CD14-positive monocyte (primary cell): ENCODE results near the gene CST9. TPM values are rescaled to one million over a fixed set of nuclear protein-coding genes. Genes with fewer than 3 reads are reported as not detected.

ENCODE experiments used
- DNase-seq, 3 donors: peaks; one replicate each; pipeline ENCODE4 v3.0.0-alpha.2; 2011 to 2022
- H2AFZ ChIP-seq: 2 replicates; pipeline ENCODE4 v1.6.0; 2012; ENCODE audit warnings: mild to moderate bottlenecking, low read depth, low read length, inconsistent platforms; ENCODE audit not compliant: insufficient read depth, poor library complexity, severe bottlenecking
- H3K27ac ChIP-seq, 2 donors: 1 replicate in 1 of 2; 2 replicates in 1 of 2; pipeline ENCODE4 v1.5.1; 2012 to 2013; ENCODE audit warnings: low read length in 2 of 2, control low read depth in 1 of 2, inconsistent platforms in 1 of 2, low read depth in 1 of 2, mild to moderate bottlenecking in 1 of 2
- H3K27me3 ChIP-seq, 2 donors: one replicate each; pipeline versions ENCODE4 v1.6.0 to v1.6.1; 2011 to 2013; ENCODE audit warnings: low read length in 2 of 2; ENCODE audit not compliant: control insufficient read depth in 2 of 2, insufficient read depth in 2 of 2
- H3K36me3 ChIP-seq, 2 donors: replicated peaks in 1 of 2; 1 replicate in 1 of 2; 2 replicates in 1 of 2; pipeline versions ENCODE4 v1.5.1 to v1.6.1; 2012 to 2013; ENCODE audit warnings: low read length in 2 of 2, control low read depth in 1 of 2, inconsistent platforms in 1 of 2, mild to moderate bottlenecking in 1 of 2; ENCODE audit not compliant: insufficient read depth in 2 of 2, control insufficient read depth in 1 of 2
- H3K4me1 ChIP-seq, 2 donors: 1 replicate in 1 of 2; 2 replicates in 1 of 2; pipeline versions ENCODE4 v1.5.1 to v1.6.1; 2012 to 2013; ENCODE audit warnings: low read length in 2 of 2, control low read depth in 1 of 2, inconsistent platforms in 1 of 2, mild to moderate bottlenecking in 1 of 2, moderate library complexity in 1 of 2; ENCODE audit not compliant: insufficient read depth in 2 of 2, control insufficient read depth in 1 of 2
- H3K4me2 ChIP-seq: replicated peaks from 2 replicates; pipeline ENCODE3; 2012; ENCODE audit warnings: low read length, moderate library complexity, mild to moderate bottlenecking; ENCODE audit not compliant: poor library complexity, severe bottlenecking; ENCODE audit errors: extremely low read depth
- H3K4me3 ChIP-seq, 3 experiments: fragments of 200-600 bp in 1 of 3; sonication (generic) in 1 of 3; replicated peaks in 1 of 3; 1 replicate in 2 of 3; 2 replicates in 1 of 3; pipeline ENCODE4 v1.5.1; 2011 to 2013; ENCODE audit warnings: low read length in 3 of 3, mild to moderate bottlenecking in 3 of 3, control low read depth in 2 of 3, low read depth in 2 of 3, inconsistent platforms in 1 of 3, moderate library complexity in 1 of 3
- H3K79me2 ChIP-seq: 2 replicates; pipeline ENCODE4 v1.6.0; 2012; ENCODE audit warnings: mild to moderate bottlenecking, control low read depth, inconsistent platforms, low read length, moderate library complexity; ENCODE audit not compliant: insufficient read depth
- H3K9ac ChIP-seq: 2 replicates; pipeline ENCODE4 v1.6.0; 2017; ENCODE audit warnings: low read length, mild to moderate bottlenecking; ENCODE audit not compliant: insufficient read depth, poor library complexity, severe bottlenecking
- H3K9me3 ChIP-seq, 2 donors: replicated peaks in 1 of 2; 1 replicate in 1 of 2; 2 replicates in 1 of 2; pipeline versions ENCODE4 v1.5.1 to v1.6.1; 2012 to 2013; ENCODE audit warnings: low read length in 2 of 2, control low read depth in 1 of 2; ENCODE audit not compliant: control insufficient read depth in 1 of 2, insufficient read depth in 1 of 2
- H4K20me1 ChIP-seq: 2 replicates; pipeline ENCODE4 v1.6.0; 2012; ENCODE audit warnings: mild to moderate bottlenecking, low read length, control low read depth, moderate library complexity; ENCODE audit not compliant: insufficient read depth
- H3K27ac Mint-ChIP-seq, 7 donors: one replicate each; pipeline ENCODE4 v1.8.0; 2020; ENCODE audit warnings: mild to moderate bottlenecking in 7 of 7, mixed read lengths in 7 of 7, moderate library complexity in 6 of 7, inconsistent platforms in 2 of 7
- H3K27me3 Mint-ChIP-seq, 3 donors: one replicate each; pipeline ENCODE4 v1.8.0; 2021 to 2022; ENCODE audit warnings: low read depth in 3 of 3, mild to moderate bottlenecking in 3 of 3, mixed read lengths in 3 of 3, moderate library complexity in 3 of 3, inconsistent platforms in 1 of 3
- H3K36me3 Mint-ChIP-seq, 2 donors: one replicate each; pipeline ENCODE4 v1.8.0; 2020; ENCODE audit warnings: mixed read lengths in 2 of 2, inconsistent platforms in 1 of 2, mild to moderate bottlenecking in 1 of 2
- H3K4me1 Mint-ChIP-seq: one replicate; pipeline ENCODE4 v1.8.0; 2020; ENCODE audit warnings: mild to moderate bottlenecking, mixed read lengths
- H3K4me3 Mint-ChIP-seq, 2 donors: one replicate each; pipeline ENCODE4 v1.8.0; 2020; ENCODE audit warnings: mild to moderate bottlenecking in 2 of 2, mixed read lengths in 2 of 2, moderate library complexity in 1 of 2
- H3K9me3 Mint-ChIP-seq, 7 donors: one replicate each; pipeline ENCODE4 v1.8.0; 2020 to 2022; ENCODE audit warnings: mixed read lengths in 7 of 7, mild to moderate bottlenecking in 6 of 7, moderate library complexity in 6 of 7, inconsistent platforms in 2 of 7
- WGBS: methylation state at CpG from one replicate; pipeline ENCODE4 v1.1.5; 2013; ENCODE audit warnings: missing lambda C conversion rate; ENCODE audit not compliant: insufficient coverage; 5-methylcytosine and 5-hydroxymethylcytosine counted together
- intact Hi-C, 2 donors: fragments of 100-400 bp; cut with micrococcal nuclease; formaldehyde crosslinking; loops; one replicate each; pipeline versions ENCODE4 v1.15.0 to v1.15.1; 2023
- polyA plus RNA-seq, 3 donors: library from polyadenylated mRNA; depleted of rRNA in 1 of 3; unstranded in 2 of 3; stranded (reverse) in 1 of 3; fragments of 300-500 nt in 2 of 3; fragments of >200 nt in 1 of 3; fragmentation: Illumina TruSeq in 2 of 3; gene quantifications; 1 replicate in 2 of 3; 2 replicates in 1 of 3; pipeline ENCODE4 v1.2.3, GENCODE V29; 2012 to 2021
- TF ChIP-seq, protein P1 (sequence below): fragments of 200-600 bp; IDR thresholded peaks from one replicate; pipeline ENCODE4 v1.8.0; 2022; ENCODE audit warnings: antibody characterized with exemption, mild to moderate bottlenecking

CST9 gene
- polyA plus RNA-seq, 3 donors: 0.13 TPM; not detected in 2

DNA sequence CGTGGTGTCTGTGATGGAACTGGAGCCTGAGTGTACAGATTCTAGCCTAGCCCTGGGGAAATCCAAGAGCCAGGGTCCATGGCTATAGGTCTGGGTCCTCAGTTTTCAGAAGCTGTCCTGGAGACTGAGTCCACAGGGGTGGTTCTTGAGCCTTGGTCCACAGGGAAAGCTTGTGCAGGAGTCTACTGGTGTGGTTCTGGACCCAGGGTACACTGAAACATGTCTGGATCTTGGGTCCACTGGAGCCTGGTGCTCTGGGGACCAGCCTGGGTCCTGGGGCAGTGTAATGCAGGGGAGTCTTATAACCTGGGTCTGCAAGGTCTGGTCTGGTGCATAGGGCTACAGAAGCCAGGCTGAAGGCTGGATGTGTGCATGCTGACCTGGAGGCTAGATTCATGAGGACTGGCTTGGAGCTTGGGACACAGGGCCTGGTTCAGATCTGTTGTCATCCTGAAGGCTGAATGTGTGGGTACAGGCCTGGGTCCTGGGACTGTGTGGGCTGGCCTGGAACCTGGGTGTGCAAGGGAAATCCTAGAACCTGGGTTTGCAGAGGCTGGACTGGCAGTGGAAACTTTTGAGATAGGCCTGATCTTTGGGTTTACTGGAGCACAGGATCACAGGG is 42.9 kb downstream of the CST9 start:
- 90% methylated on average over 1 of the region's 1 CpG for WGBS
- peaks cover 26 to 28% of the 10 kb centered on the region in 2 donors for H3K9me3 ChIP-seq
- no peak overlapping the region for H3K4me3 ChIP-seq
- no peaks in the 10 kb centered on the region for H3K27me3 ChIP-seq
- H3K27ac ChIP-seq: no peak overlapping the region
- intact Hi-C loops: no loop called here
- H3K9me3 Mint-ChIP-seq: peaks cover 22 to 37% (median 29%) of the 10 kb centered on the region in 7 donors
- H3K27me3 Mint-ChIP-seq: peaks cover 4 to 9% (median 6%) of the 10 kb centered on the region in 3 donors
- TF ChIP-seq, protein P1, sequence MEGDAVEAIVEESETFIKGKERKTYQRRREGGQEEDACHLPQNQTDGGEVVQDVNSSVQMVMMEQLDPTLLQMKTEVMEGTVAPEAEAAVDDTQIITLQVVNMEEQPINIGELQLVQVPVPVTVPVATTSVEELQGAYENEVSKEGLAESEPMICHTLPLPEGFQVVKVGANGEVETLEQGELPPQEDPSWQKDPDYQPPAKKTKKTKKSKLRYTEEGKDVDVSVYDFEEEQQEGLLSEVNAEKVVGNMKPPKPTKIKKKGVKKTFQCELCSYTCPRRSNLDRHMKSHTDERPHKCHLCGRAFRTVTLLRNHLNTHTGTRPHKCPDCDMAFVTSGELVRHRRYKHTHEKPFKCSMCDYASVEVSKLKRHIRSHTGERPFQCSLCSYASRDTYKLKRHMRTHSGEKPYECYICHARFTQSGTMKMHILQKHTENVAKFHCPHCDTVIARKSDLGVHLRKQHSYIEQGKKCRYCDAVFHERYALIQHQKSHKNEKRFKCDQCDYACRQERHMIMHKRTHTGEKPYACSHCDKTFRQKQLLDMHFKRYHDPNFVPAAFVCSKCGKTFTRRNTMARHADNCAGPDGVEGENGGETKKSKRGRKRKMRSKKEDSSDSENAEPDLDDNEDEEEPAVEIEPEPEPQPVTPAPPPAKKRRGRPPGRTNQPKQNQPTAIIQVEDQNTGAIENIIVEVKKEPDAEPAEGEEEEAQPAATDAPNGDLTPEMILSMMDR: no peak
- no peak overlapping the region for H3K4me2 ChIP-seq
- no peak overlapping the region for H2AFZ ChIP-seq
- H3K9ac ChIP-seq: no peak overlapping the region
- no peaks in the 10 kb centered on the region for H4K20me1 ChIP-seq
- no peaks in the 10 kb centered on the region for H3K36me3 ChIP-seq
- DNase-seq: no peak
- H3K36me3 Mint-ChIP-seq: no peaks in the 10 kb centered on the region
- no peaks in the 10 kb centered on the region for H3K4me1 ChIP-seq
- H3K4me3 Mint-ChIP-seq: no peak overlapping the region
- H3K27ac Mint-ChIP-seq: no peak overlapping the region
- H3K79me2 ChIP-seq: no peaks in the 10 kb centered on the region
- H3K4me1 Mint-ChIP-seq: peaks cover 1% of the 10 kb centered on the region

DNA sequence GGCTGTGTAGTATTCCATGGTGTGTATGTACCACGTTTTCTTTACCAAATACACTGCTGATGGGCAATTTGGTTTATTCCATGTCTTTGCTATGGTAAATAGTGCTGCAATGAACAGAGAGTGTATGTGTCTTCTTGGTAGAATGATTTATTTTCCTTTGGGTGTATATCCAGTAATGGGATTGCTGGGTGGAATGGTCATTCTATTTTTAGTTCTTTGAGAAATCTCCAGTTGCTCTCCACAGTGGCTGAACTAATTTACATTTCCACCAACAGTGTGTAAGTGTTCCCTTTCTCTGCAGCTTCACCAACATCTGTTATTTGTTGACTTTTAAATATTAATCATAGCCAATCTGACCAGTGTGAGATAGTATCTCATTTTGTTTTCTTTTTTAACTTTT is 51.3 kb downstream of the CST9 start:
- H3K27ac ChIP-seq: no peak overlapping the region
- no peaks in the 10 kb centered on the region for H3K4me1 Mint-ChIP-seq
- H3K9me3 Mint-ChIP-seq: peaks cover 2 to 21% (median 7%) of the 10 kb centered on the region in 7 donors
- no peak overlapping the region for H3K27ac Mint-ChIP-seq
- H3K79me2 ChIP-seq: no peaks in the 10 kb centered on the region
- intact Hi-C loops: no loop called here
- DNase-seq: no peak
- no peaks in the 10 kb centered on the region for H3K36me3 ChIP-seq
- WGBS: no CpG with 5 or more reads among the region's 1 CpG
- no peaks in the 10 kb centered on the region for H3K4me1 ChIP-seq
- H3K9me3 ChIP-seq: no peaks in the 10 kb centered on the region
- no peaks in the 10 kb centered on the region for H3K27me3 ChIP-seq
- H3K36me3 Mint-ChIP-seq: no peaks in the 10 kb centered on the region
- peaks cover 5 to 12% (median 10%) of the 10 kb centered on the region in 3 donors for H3K27me3 Mint-ChIP-seq
- H3K4me3 ChIP-seq: no peak overlapping the region
- H3K4me3 Mint-ChIP-seq: no peak overlapping the region
- no peak overlapping the region for H2AFZ ChIP-seq
- no peak overlapping the region for H3K9ac ChIP-seq
- no peak overlapping the region for H3K4me2 ChIP-seq
- TF ChIP-seq, protein P1: no peak
- no peaks in the 10 kb centered on the region for H4K20me1 ChIP-seq

Other genes starting within 250 kb of the CST9 start
- 100 to 1,000 TPM in 1 of 3 donors, 1 to 10 TPM in 2; 5.5 to 215 (median 7.0) TPM for gene GZF1, start 243.7 kb downstream of the CST9 start, polyA plus RNA-seq
- gene NAPB, start 184.4 kb downstream of the CST9 start, polyA plus RNA-seq: 1 to 10 TPM; 2.4 to 6.3 (median 2.6) TPM
- not detected for gene CSTL1, start 166.2 kb downstream of the CST9 start, polyA plus RNA-seq
- gene CST11, start 153.0 kb downstream of the CST9 start, polyA plus RNA-seq: not detected
- gene CST8, start 114.8 kb downstream of the CST9 start, polyA plus RNA-seq: not detected
- gene CST9L, start 37.4 kb downstream of the CST9 start, polyA plus RNA-seq: not detected
- 1,000 to 10,000 TPM; 1,459 to 3,222 (median 2,657) TPM for gene CST3, start 32.0 kb upstream of the CST9 start, polyA plus RNA-seq
- not detected for gene CST4, start 83.1 kb upstream of the CST9 start, polyA plus RNA-seq
- gene CST1, start 145.0 kb upstream of the CST9 start, polyA plus RNA-seq: not detected
- gene CST2, start 220.8 kb upstream of the CST9 start, polyA plus RNA-seq: not detected